ENCODE measurements around the gene ATP5MC2.
"Not testable (repeated sequence)": the region's sequence is repeated elsewhere in the genome, so short reads cannot be mapped to it uniquely, and the experiment has no call there.

ATP5MC2 gene

GRCh38 chr12:53644133-53644532 is 31.8 kb downstream of the ATP5MC2 start:
- DNase-seq: no peak

- DNase-seq: no peak
Measured at GRCh38 chr12:53643232-53643979, 32.5 kb downstream of the ATP5MC2 start.

- no peak for DNase-seq
Measured at GRCh38 chr12:53638057-53638456, 37.8 kb downstream of the ATP5MC2 start.

GRCh38 chr12:53636641-53637040 is 39.2 kb downstream of the ATP5MC2 start:
- no peak for DNase-seq

- DNase-seq: not testable (repeated sequence)
Measured at GRCh38 chr12:53635708-53636107, 40.2 kb downstream of the ATP5MC2 start.

- DNase-seq: no peak
Measured at GRCh38 chr12:53631721-53632120, 44.2 kb downstream of the ATP5MC2 start.

GRCh38 chr12:53627919-53628318 is 48.0 kb downstream of the ATP5MC2 start:
- no peak for DNase-seq

- no peak for DNase-seq
Measured at GRCh38 chr12:53626702-53627169, 49.1 kb downstream of the ATP5MC2 start.

- peak; percentile 95 to 100 (median 98) for DNase-seq
Measured at GRCh38 chr12:53625946-53626701, 49.8 kb downstream of the ATP5MC2 start, which contains the start of gene ATF7. Gene ATF7, minus strand, starts transcription at chr12:53626382. Its CDS starts 25,382 bp downstream, at chr12:53601000.

GRCh38 chr12:53625373-53625945 is 50.4 kb downstream of the ATP5MC2 start:
- peak in 1 of 6 experiments; percentile 18 for DNase-seq

GRCh38 chr12:53624956-53625355 is 50.9 kb downstream of the ATP5MC2 start:
- no peak for DNase-seq

- no peak for DNase-seq
Measured at GRCh38 chr12:53624458-53624857, 51.4 kb downstream of the ATP5MC2 start.

- DNase-seq: no peak
Measured at GRCh38 chr12:53623548-53624385, 52.1 kb downstream of the ATP5MC2 start.

GRCh38 chr12:53622724-53623123 is 53.2 kb downstream of the ATP5MC2 start:
- no peak for DNase-seq

- DNase-seq: no peak
Measured at GRCh38 chr12:53618275-53618674, 57.6 kb downstream of the ATP5MC2 start.

- no peak for DNase-seq
Measured at GRCh38 chr12:53617700-53618099, 58.2 kb downstream of the ATP5MC2 start.

- DNase-seq: no peak
Measured at GRCh38 chr12:53616950-53617349, 58.9 kb downstream of the ATP5MC2 start.
